Smooth muscle cell (in vitro differentiated cells): Measurements from ENCODE around the gene TNFSF15. TPM values are rescaled to one million over a fixed set of nuclear protein-coding genes. Genes with fewer than 3 reads are reported as not detected.

Experiments
- DNase-seq: peaks from one replicate; lab custom pipeline; 2025; ENCODE audit not compliant: unreplicated experiment; lab: John Stamatoyannopoulos, UW
- H2AFZ ChIP-seq: fragments of 200-600 bp; sonication (generic); 2 replicates; pipeline ENCODE4 v1.6.0; 2016; ENCODE audit warnings: antibody characterized with exemption, low read depth, mild to moderate bottlenecking
- H3F3A ChIP-seq: fragments of 200-600 bp; sonication (generic); 2 replicates; pipeline ENCODE4 v1.6.0; 2017; ENCODE audit warnings: antibody characterized with exemption, low read depth
- H3K27ac ChIP-seq: fragments of 200-600 bp; sonication (generic); 2 replicates; pipeline ENCODE4 v1.5.1; 2016; ENCODE audit warnings: low read depth, mild to moderate bottlenecking
- H3K27me3 ChIP-seq: fragments of 200-600 bp; sonication (generic); 2 replicates; pipeline ENCODE4 v1.6.1; 2016; ENCODE audit warnings: low read depth, mild to moderate bottlenecking
- H3K36me3 ChIP-seq: fragments of 200-600 bp; sonication (generic); 2 replicates; pipeline ENCODE4 v1.5.1; 2016; ENCODE audit warnings: low read depth
- H3K4me1 ChIP-seq: fragments of 200-600 bp; sonication (generic); 2 replicates; pipeline ENCODE4 v1.5.1; 2016; ENCODE audit warnings: low read depth
- H3K4me2 ChIP-seq: fragments of 200-600 bp; sonication (generic); 2 replicates; pipeline ENCODE4 v1.6.0; 2016; ENCODE audit warnings: mild to moderate bottlenecking
- H3K4me3 ChIP-seq: fragments of 200-600 bp; sonication (generic); 2 replicates; pipeline ENCODE4 v1.5.1; 2016; ENCODE audit warnings: mild to moderate bottlenecking
- H3K79me2 ChIP-seq: fragments of 200-600 bp; sonication (generic); 2 replicates; pipeline ENCODE4 v1.6.0; 2016; ENCODE audit warnings: low read depth, mild to moderate bottlenecking
- H3K9ac ChIP-seq: fragments of 200-600 bp; sonication (generic); 2 replicates; pipeline ENCODE4 v1.6.0; 2016; ENCODE audit warnings: low read depth
- H3K9me3 ChIP-seq: fragments of 200-600 bp; sonication (generic); replicated peaks from 2 replicates; pipeline ENCODE4 v1.5.1; 2016; ENCODE audit warnings: low read depth
- H4K20me1 ChIP-seq: fragments of 200-600 bp; sonication (generic); 2 replicates; pipeline ENCODE4 v1.6.0; 2016; ENCODE audit warnings: low read depth
- WGBS: methylation state at CpG from one replicate; pipeline ENCODE4 v1.1.7; 2016; ENCODE audit warnings: low lambda C conversion rate; 5-methylcytosine and 5-hydroxymethylcytosine counted together
- polyA plus RNA-seq: library from polyadenylated mRNA; unstranded; fragments of >200 nt; fragmentation: Nextera tagmentation; extraction: Ambion mirVana; gene quantifications from 2 replicates; pipeline ENCODE4 v1.2.1, GENCODE V29; 2016
- total RNA-seq: library from RNA; depleted of rRNA; stranded (reverse); fragments of >200 nt; gene quantifications from 2 replicates; pipeline ENCODE4 v1.2.3, GENCODE V29; 2014
- TF ChIP-seq, protein P1 (sequence below): fragments of 200-600 bp; sonication (generic); IDR thresholded peaks from 2 replicates; pipeline ENCODE4 v1.5.1; 2017; ENCODE audit warnings: borderline replicate concordance, mild to moderate bottlenecking, antibody characterized with exemption; ENCODE audit not compliant: insufficient read depth, poor library complexity, severe bottlenecking

The TNFSF15 gene
- total and polyA plus RNA-seq, 2 experiments from 2014 or later, result 2.3 to 5.5 TPM

GRCh38 chr9:114775981-114776380 lies 29.9 kb downstream of the TNFSF15 start:
- no peak for DNase-seq
- no peaks in the 10 kb centered on the region for H3K4me1 ChIP-seq
- H3F3A ChIP-seq, result no peaks in the 10 kb centered on the region
- H3K36me3 ChIP-seq, result no peaks in the 10 kb centered on the region
- no peaks in the 10 kb centered on the region for H3K27me3 ChIP-seq
- TF ChIP-seq, protein P1, sequence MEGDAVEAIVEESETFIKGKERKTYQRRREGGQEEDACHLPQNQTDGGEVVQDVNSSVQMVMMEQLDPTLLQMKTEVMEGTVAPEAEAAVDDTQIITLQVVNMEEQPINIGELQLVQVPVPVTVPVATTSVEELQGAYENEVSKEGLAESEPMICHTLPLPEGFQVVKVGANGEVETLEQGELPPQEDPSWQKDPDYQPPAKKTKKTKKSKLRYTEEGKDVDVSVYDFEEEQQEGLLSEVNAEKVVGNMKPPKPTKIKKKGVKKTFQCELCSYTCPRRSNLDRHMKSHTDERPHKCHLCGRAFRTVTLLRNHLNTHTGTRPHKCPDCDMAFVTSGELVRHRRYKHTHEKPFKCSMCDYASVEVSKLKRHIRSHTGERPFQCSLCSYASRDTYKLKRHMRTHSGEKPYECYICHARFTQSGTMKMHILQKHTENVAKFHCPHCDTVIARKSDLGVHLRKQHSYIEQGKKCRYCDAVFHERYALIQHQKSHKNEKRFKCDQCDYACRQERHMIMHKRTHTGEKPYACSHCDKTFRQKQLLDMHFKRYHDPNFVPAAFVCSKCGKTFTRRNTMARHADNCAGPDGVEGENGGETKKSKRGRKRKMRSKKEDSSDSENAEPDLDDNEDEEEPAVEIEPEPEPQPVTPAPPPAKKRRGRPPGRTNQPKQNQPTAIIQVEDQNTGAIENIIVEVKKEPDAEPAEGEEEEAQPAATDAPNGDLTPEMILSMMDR, result no peak
- no peak overlapping the region for H3K4me3 ChIP-seq
- H4K20me1 ChIP-seq, result no peaks in the 10 kb centered on the region
- no peak overlapping the region for H3K9ac ChIP-seq
- no peaks in the 10 kb centered on the region for H3K9me3 ChIP-seq
- H3K27ac ChIP-seq, result no peak overlapping the region
- H2AFZ ChIP-seq, result no peak overlapping the region
- no peaks in the 10 kb centered on the region for H3K79me2 ChIP-seq
- WGBS, result 40% methylated on average over 1 of the region's 1 CpG
- no peak overlapping the region for H3K4me2 ChIP-seq

DNA sequence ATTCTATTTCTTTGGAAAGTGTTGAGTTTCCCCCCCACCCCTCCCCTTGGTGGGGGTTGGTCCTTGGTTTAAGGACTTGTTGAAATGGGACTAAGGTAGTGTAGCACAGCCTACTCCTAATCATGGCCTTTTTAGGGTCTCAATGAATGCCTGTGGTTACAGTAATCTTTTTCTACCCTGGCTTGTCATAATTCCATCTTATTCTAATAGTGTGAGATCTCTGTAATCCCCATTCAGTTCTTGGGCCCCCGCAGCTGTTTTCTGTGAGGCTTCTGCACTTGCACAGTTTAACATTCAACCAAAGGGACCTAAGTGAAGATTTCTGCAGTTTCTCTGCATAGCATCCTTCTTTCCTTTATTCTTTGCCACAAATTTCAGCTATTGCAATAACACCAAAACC lies 30.7 kb downstream of the TNFSF15 start:
- H3K36me3 ChIP-seq, result no peaks in the 10 kb centered on the region
- TF ChIP-seq, protein P1, result no peak
- no peaks in the 10 kb centered on the region for H3K4me1 ChIP-seq
- H3K9ac ChIP-seq, result no peak overlapping the region
- H4K20me1 ChIP-seq, result no peaks in the 10 kb centered on the region
- H3K79me2 ChIP-seq, result no peaks in the 10 kb centered on the region
- no peak overlapping the region for H3K4me3 ChIP-seq
- no peak overlapping the region for H3K4me2 ChIP-seq
- no peak overlapping the region for H3K27ac ChIP-seq
- WGBS, result 95% methylated on average over 1 of the region's 1 CpG
- no peaks in the 10 kb centered on the region for H3F3A ChIP-seq
- H2AFZ ChIP-seq, result no peak overlapping the region
- H3K27me3 ChIP-seq, result no peaks in the 10 kb centered on the region
- no peaks in the 10 kb centered on the region for H3K9me3 ChIP-seq
- no peak for DNase-seq

GRCh38 chr9:114774524-114774923 lies 31.3 kb downstream of the TNFSF15 start:
- Histone ChIP-seq H3K4me2 (no peak overlapping the region), H2AFZ (no peak overlapping the region), H3K9ac (no peak overlapping the region), H3K4me1 (no peaks in the 10 kb centered on the region), H3K9me3 (no peaks in the 10 kb centered on the region), H3K4me3 (no peak overlapping the region), H3K27me3 (no peaks in the 10 kb centered on the region), H3K36me3 (no peaks in the 10 kb centered on the region), H3K79me2 (no peaks in the 10 kb centered on the region), H3K27ac (no peak overlapping the region), H3F3A (no peaks in the 10 kb centered on the region), H4K20me1 (no peaks in the 10 kb centered on the region)
- DNase-seq, result no peak
- TF ChIP-seq, protein P1, result no peak
- 89% methylated on average over 4 of the region's 4 CpGs for WGBS

DNA sequence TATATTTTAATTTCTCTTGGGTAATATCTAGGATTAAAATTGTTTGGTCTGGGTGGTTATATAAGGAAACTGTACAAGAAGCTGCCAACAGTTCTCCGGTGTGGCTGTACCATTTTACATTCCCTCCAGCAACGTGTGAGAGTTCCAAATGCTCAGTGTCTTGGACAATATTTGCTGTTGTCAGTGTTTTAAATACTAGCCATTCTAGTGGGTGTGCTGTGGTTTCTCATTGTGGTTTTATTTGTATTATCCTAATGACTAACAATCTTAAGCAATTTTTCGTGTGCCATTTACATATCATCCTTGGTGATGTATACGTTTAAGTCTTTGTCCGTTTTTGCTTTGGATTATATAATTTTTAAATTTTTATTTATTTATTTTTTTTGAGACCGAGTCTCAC lies 34.0 kb downstream of the TNFSF15 start:
- no peak for DNase-seq
- TF ChIP-seq, protein P1, result no peak
- no peak overlapping the region for H2AFZ ChIP-seq
- no peaks in the 10 kb centered on the region for H3K36me3 ChIP-seq
- H3K4me2 ChIP-seq, result no peak overlapping the region
- no peaks in the 10 kb centered on the region for H3K4me1 ChIP-seq
- H3K4me3 ChIP-seq, result no peak overlapping the region
- H3F3A ChIP-seq, result no peaks in the 10 kb centered on the region
- H3K9me3 ChIP-seq, result no peaks in the 10 kb centered on the region
- H3K27me3 ChIP-seq, result peaks cover 10% of the 10 kb centered on the region
- no peak overlapping the region for H3K27ac ChIP-seq
- no peaks in the 10 kb centered on the region for H3K79me2 ChIP-seq
- no peaks in the 10 kb centered on the region for H4K20me1 ChIP-seq
- H3K9ac ChIP-seq, result no peak overlapping the region
- 72% methylated on average over 6 of the region's 6 CpGs for WGBS
